Heart right ventricle (tissue), 16 donors: Measurements from ENCODE around the gene MCTS1. TPM values are rescaled to one million over a fixed set of nuclear protein-coding genes. Genes with fewer than 3 reads are reported as not detected.

Experiments
- ATAC-seq, 8 donors: fragments of 200-7000 bp; cut with Tn5 transposase; one replicate each; pipeline ENCODE4 v1.9.1; 2020; ENCODE audit warnings: mild to moderate bottlenecking in 8 of 8, moderate library complexity in 8 of 8, moderate number of reproducible peaks in 1 of 8
- DNase-seq, 2 donors: peaks; one replicate each; pipeline ENCODE4 v3.0.0-alpha.2; 2020
- H3K27ac ChIP-seq, 10 donors: fragments of 200-600 bp; sonication (generic) in 2 of 10; one replicate each; pipeline versions ENCODE4 v1.5.0 to v1.8.0; 2020 to 2022; ENCODE audit warnings: mild to moderate bottlenecking in 3 of 10
- H3K27me3 ChIP-seq, 7 donors: fragments of 200-600 bp; one replicate each; pipeline ENCODE4 v1.8.0; 2021 to 2022; ENCODE audit warnings: mild to moderate bottlenecking in 2 of 7
- H3K36me3 ChIP-seq, 9 donors: fragments of 200-600 bp; sonication (generic) in 1 of 9; one replicate each; pipeline versions ENCODE4 v1.5.0 to v1.8.0; 2020 to 2022; ENCODE audit warnings: mild to moderate bottlenecking in 2 of 9
- H3K4me1 ChIP-seq, 9 donors: fragments of 200-600 bp; sonication (generic) in 1 of 9; one replicate each; pipeline versions ENCODE4 v1.5.0 to v1.8.0; 2020 to 2022; ENCODE audit warnings: mild to moderate bottlenecking in 4 of 9
- H3K4me3 ChIP-seq, 10 donors: fragments of 200-600 bp; sonication (generic) in 2 of 10; one replicate each; pipeline versions ENCODE4 v1.5.0 to v1.8.0; 2020 to 2022; ENCODE audit warnings: mild to moderate bottlenecking in 7 of 10, moderate library complexity in 2 of 10
- H3K9me3 ChIP-seq, 11 donors: fragments of 200-600 bp in 10 of 11; sonication (generic) in 2 of 11; one replicate each; pipeline versions ENCODE4 v1.5.0 to v1.8.0; 2013 to 2022; ENCODE audit warnings: mild to moderate bottlenecking in 2 of 11, control low read depth in 1 of 11, moderate library complexity in 1 of 11
- WGBS, 2 donors: extraction: QIAGEN DNeasy Blood & Tissue Kit; methylation state at CpG; one replicate each; pipeline ENCODE4 v1.1.7; 2013; ENCODE audit warnings: inconsistent platforms in 1 of 2; 5-methylcytosine and 5-hydroxymethylcytosine counted together
- intact Hi-C, 10 donors: fragments of 100-400 bp; cut with DNase I; formaldehyde crosslinking; loops; one replicate each; pipeline versions ENCODE4 v1.11.1 to v1.14.2; 2022
- long read RNA-seq, 3 donors: library from polyadenylated mRNA; unstranded; transcript quantifications; one replicate each; pipeline ENCODE4 v2.0.0, GENCODE V29; 2020 to 2021
- polyA plus RNA-seq, 2 donors: library from polyadenylated mRNA; stranded (reverse); fragments of 200-250 nt; gene quantifications; one replicate each; pipeline ENCODE4 v1.2.3, GENCODE V29; 2013
- total RNA-seq, 10 donors: library from RNA; stranded (reverse); fragmentation: NEBNext Ultra II Directional in 3 of 10; extraction: Animal tissue kit (Norgen Biotek cat#: 25700) in 3 of 10; gene quantifications; one replicate each; pipeline versions ENCODE4 v1.2.1 to v1.2.4, GENCODE V29; 2021 to 2023
- TF ChIP-seq, protein P1 (sequence below), 9 donors: fragments of 200-600 bp; sonication (generic) in 2 of 9; IDR thresholded peaks; one replicate each; pipeline versions ENCODE4 v1.5.0 to v1.8.0; 2021 to 2022; ENCODE audit warnings: antibody characterized with exemption in 9 of 9, mild to moderate bottlenecking in 5 of 9, moderate library complexity in 1 of 9
- donor health status: Arrhythmogenic right ventricular cardiomyopathy.
- donor health status: ischemic (EF 13 %, LVEDD 7.1; RV severe dilation, severe dysfunction).
- donor health status: healthy with polysubstance abuse.
- donor health status: DM: no; HTN: yes; CAD: no.
- donor health status: DM: no; HTN: no; CAD: no.
- donor health status: ischemic (EF 25% LVEDD 6.9; RV normal size, moderate dysfunction).
- donor health status: ischemic (EF 25% LVEDD 5.7; RV mildly dilated, moderate dysfunction).
- donor health status: healthy.
- donor health status: DM: yes; HTN: yes; CAD: no.
- donor health status: Ischemic cardiomyopathy.
- donor health status: ischemic (EF 35%, LVEDD 5.7; RV mildly dilated, moderate dysfunction).
- donor health status: nonischemic (EF 11% LVEDD 7.7; RV severe dilation, severe dysfunction).
- donor health status: DM: yes; HTN: yes; CAD: no.
- donor health status: PGD.
- donor health status: ischemic (EF 29% LVEDD 5.4; RV normal size, mild dysfunction).
- donor health status: nonischemic (EF 23%, LVEDD 6.1; RV moderate dilation, normal function).

Gene MCTS1, protein sequence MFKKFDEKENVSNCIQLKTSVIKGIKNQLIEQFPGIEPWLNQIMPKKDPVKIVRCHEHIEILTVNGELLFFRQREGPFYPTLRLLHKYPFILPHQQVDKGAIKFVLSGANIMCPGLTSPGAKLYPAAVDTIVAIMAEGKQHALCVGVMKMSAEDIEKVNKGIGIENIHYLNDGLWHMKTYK
- total RNA-seq (10 to 100 TPM; 31.4 to 41.0 (median 35.6) TPM), polyA plus RNA-seq (10 to 100 TPM; 31.5 to 41.4 TPM)
- long read RNA-seq, donor 1, transcript MCTS1-202 (6 exons, 1,018 nt): major isoform, 9 of 20 reads
- long read RNA-seq, donor 1, partial matches to known transcripts: 1 of 20 reads
- long read RNA-seq, donor 1, other reads (novel, unspliced or antisense): 8 of 20 reads
- long read RNA-seq, donor 2, partial matches to known transcripts: 0 of 13 reads
- long read RNA-seq, donor 2, other reads (novel, unspliced or antisense): 5 of 13 reads
- long read RNA-seq, donor 3, transcript MCTS1-202 (6 exons, 1,018 nt): major isoform, 5 of 13 reads
- long read RNA-seq, donor 3, partial matches to known transcripts: 0 of 13 reads
- long read RNA-seq, donor 3, other reads (novel, unspliced or antisense): 8 of 13 reads

DNA sequence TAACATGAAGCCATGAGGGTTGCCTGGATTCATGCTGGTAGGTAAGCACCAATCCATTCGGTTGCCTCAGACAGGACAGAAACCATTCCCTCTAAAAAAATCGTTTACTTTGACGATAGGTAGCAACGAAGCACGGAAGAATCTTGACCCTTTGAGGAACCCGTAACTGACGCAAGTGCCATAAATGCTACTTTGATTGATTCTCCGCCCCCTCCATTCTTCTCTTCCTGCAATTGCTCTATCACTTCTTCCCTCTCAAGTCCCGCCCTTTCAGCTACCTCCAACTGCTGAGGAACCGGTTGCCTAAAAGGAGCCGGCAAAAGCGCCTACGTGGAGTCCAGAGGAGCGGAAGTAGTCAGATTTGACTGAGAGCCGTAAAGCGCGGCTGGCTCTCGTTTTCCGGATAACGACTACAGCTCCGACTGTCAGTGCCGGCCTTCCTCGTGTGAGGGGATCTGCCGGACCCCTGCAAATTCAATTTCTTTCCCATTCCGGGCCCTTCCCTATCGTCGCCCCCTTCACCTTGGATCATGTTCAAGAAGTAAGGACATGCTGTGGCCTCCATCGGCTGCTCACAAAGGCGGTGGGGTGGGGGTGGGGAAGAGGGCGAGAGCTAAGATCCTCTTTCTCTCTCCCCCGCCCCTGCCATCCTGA, at the start of gene MCTS1:
TSS of gene MCTS1 (plus strand) at position 395 of the 654 bp plus-strand sequence. CDS start at position 531, 136 bp downstream.
- H3K9me3 ChIP-seq: no peaks in the 10 kb centered on the region
- peak within 1 kb of the TSS; percentile 56 to 82 (median 66) for H3K4me3 ChIP-seq
- H3K27ac ChIP-seq: peak within 1 kb of the TSS; percentile 73 to 94 (median 90)
- peak; percentile 70 to 84 for DNase-seq
- ATAC-seq: peak; percentile 92 to 97 (median 96)
- peaks cover 0 to 26% (median 6%) of the 10 kb centered on the region in 9 donors for H3K36me3 ChIP-seq
- 0 to 1% methylated on average over 22 to 31 of the region's 31 CpGs for WGBS, 2 donors
- intact Hi-C loops: loop anchor here in 5 of 10 donors (2.0 to 5.0 kb wide), 2 partner anchors 42 to 43 kb away; partner anchors contain the start of gene CUL4B (in 5 of the 5)
- TF ChIP-seq, protein P1, sequence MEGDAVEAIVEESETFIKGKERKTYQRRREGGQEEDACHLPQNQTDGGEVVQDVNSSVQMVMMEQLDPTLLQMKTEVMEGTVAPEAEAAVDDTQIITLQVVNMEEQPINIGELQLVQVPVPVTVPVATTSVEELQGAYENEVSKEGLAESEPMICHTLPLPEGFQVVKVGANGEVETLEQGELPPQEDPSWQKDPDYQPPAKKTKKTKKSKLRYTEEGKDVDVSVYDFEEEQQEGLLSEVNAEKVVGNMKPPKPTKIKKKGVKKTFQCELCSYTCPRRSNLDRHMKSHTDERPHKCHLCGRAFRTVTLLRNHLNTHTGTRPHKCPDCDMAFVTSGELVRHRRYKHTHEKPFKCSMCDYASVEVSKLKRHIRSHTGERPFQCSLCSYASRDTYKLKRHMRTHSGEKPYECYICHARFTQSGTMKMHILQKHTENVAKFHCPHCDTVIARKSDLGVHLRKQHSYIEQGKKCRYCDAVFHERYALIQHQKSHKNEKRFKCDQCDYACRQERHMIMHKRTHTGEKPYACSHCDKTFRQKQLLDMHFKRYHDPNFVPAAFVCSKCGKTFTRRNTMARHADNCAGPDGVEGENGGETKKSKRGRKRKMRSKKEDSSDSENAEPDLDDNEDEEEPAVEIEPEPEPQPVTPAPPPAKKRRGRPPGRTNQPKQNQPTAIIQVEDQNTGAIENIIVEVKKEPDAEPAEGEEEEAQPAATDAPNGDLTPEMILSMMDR (IDR thresholded peaks at IDR 0.05): no peak
- H3K4me1 ChIP-seq: peaks cover 0 to 24% (median 6%) of the 10 kb centered on the region in 9 donors
- no peaks in the 10 kb centered on the region for H3K27me3 ChIP-seq

DNA sequence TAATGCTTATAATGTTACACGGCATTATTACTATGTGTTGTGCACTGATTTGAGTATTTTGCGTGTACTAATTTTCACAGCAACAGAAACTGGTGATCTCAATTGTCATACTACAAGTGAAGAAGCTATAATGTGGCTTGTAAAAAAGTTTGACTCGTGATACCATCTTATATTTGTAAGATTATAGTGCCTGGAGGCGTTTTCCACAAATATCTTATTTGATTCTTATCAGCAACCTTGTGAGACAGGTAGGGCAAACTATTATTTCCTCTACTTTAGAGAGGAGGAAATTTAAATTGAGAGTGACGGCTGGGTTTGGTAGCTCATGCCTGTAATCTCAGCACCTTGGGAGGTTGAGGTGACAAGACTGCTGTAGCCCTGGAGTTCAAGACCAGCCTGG, 47.6 kb upstream of the MCTS1 start:
- ATAC-seq (no peak), DNase-seq (no peak)
- no peak overlapping the region for H3K27ac ChIP-seq
- TF ChIP-seq, protein P1 (IDR thresholded peaks at IDR 0.05): no peak
- no peaks in the 10 kb centered on the region for H3K27me3 ChIP-seq
- intact Hi-C loops: loop anchor here in 1 of 10 donors (10.0 kb wide), 1 partner anchor 59 kb away; no protein-coding TSS in a partner anchor
- 95 to 97% methylated on average over 5 of the region's 5 CpGs for WGBS, 2 donors
- H3K4me3 ChIP-seq: no peak overlapping the region
- peaks cover 0 to 41% (median 0%) of the 10 kb centered on the region in 9 donors for H3K36me3 ChIP-seq
- peaks cover 0 to 33% (median 7%) of the 10 kb centered on the region in 9 donors for H3K4me1 ChIP-seq
- no peaks in the 10 kb centered on the region for H3K9me3 ChIP-seq

DNA sequence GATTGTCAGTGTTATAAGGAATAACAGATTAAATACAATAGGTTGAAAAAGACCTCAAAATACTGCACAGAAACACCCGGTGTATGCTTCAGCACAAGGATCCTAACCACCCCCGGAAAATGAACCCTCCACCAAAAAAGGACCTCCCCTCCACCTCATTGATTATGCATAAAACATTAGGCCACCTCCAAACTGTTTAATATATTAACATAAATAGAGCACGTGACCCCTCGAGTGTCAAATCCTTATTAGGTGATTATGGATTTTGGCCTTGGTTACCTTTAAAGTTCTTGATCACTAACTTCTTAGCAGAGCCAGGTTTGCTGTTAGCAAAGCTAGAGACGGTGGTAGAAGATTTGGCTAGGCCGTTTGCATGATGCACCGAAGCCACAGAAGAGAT, 44.1 kb upstream of the MCTS1 start:
- Histone ChIP-seq H3K27ac (peak overlapping the region; percentile 94 to 99 (median 98)), H3K9me3 (no peaks in the 10 kb centered on the region), H3K27me3 (no peaks in the 10 kb centered on the region), H3K36me3 (peaks cover 0 to 30% (median 0%) of the 10 kb centered on the region in 9 donors), H3K4me3 (peak overlapping the region; percentile 41 to 75 (median 66)), H3K4me1 (peaks cover 0 to 44% (median 13%) of the 10 kb centered on the region in 9 donors)
- intact Hi-C loops: loop anchor here in 6 of 10 donors (1.0 to 10.0 kb wide), 5 partner anchors 42 to 113 kb away; partner anchors contain the start of genes MCTS1 (in 5 of the 6) and C1GALT1C1 (in 1 of the 6)
- 0 to 1% methylated on average over 7 of the region's 7 CpGs for WGBS, 2 donors
- ATAC-seq (no peak), DNase-seq (no peak)
- TF ChIP-seq, protein P1 (IDR thresholded peaks at IDR 0.05): no peak
